HG03060 (cell line): ENCODE results near the gene MED29.

Source experiments
- ATAC-seq: cut with Tn5 transposase; IDR thresholded peaks from one replicate; pipeline ENCODE4 v1.9.1; 2021; ENCODE audit warnings: low read depth, moderate number of reproducible peaks; ENCODE audit not compliant: unreplicated experiment

MED29 gene, protein sequence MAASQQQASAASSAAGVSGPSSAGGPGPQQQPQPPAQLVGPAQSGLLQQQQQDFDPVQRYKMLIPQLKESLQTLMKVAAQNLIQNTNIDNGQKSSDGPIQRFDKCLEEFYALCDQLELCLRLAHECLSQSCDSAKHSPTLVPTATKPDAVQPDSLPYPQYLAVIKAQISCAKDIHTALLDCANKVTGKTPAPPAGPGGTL

DNA sequence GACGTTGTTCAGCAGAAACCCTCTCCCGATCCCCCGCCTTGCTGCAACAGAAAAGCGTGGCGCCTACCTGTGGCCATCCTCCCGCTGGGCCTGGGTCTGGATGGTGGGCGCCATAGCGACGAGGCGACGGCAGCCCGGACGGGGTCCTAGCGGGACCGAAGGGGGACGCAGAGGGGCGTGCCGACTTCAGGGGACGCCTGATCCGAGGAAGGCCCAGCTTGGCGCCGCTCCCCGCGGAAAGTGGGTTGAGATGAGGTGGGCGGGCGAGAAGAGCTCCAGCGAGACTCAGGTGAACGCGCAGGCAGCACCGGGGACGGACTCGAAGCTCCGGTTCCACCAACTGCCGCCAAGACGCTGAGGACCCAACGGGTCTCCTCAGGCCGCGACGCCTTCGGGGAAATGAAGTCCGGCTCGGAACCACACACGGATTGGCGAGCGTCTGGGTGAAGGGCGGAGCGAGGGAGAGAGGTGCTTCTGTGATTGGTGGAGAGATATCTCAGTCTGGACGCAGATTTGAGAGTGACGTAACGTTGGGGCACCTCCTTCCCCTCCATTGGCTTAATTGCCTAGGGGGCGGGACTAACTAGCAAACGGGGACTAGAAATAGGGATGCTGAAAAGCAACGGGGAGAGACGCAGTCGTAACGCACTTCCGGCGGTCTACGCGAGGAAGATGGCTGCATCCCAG, at the start of gene MED29, which contains the start of gene PAF1:
Gene MED29 (plus strand): TSS at position 628 of the 687 bp plus-strand sequence. CDS start 45 bp downstream, at position 673.
Gene PAF1 (minus strand): TSS at position 356 of the 687 bp plus-strand sequence. CDS start 242 bp downstream, at position 114.
- peak; percentile 86 for ATAC-seq

DNA sequence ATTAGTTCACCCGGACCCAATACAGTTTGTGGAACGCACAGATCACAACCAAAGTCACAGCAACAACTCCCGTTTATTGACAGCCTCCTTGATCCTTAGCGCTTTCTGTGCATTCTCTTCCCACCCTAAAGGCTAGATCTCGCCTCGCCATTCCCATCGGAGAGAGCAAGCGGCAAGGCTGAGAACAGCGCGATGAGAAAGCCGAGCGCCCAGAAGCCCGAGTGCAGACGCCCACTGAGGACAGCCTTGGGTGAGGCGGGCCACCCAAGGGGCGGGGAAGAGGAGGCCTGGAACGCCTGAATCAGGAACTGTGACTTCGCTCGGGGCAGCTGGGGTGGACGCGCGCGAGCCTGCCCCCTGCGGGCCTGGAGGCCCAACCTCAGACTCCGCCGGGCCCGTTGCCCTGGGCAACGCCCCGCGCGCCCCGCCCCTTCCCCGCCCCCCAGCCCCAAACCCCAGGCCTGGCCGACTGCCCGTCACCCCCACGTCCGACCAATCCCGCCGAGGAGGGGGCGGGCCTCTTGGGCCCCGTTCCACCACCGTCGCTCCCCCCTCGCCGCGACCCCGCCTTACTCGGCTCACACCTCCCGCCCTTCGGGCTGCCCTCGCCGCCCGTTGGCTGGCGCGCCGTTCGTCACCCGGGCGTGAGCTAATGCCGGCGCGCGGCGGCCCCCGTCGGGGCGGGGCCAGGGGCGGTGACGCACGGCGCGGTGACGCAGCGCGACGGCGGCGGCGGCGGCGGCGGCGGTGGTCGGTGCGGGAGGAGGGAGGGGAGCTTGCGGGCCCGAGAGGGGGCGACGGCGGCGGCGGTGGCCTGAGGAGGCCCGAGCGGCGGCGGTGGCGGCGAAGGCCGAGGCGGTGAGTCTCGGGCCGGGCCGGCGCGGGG, 49.2 kb upstream of the MED29 start, which contains the start of gene SAMD4B:
Gene SAMD4B (plus strand): TSS at position 703 of the 886 bp plus-strand sequence. CDS start 14,473 bp downstream, outside the sequence.
- ATAC-seq, result peak; percentile 89

DNA sequence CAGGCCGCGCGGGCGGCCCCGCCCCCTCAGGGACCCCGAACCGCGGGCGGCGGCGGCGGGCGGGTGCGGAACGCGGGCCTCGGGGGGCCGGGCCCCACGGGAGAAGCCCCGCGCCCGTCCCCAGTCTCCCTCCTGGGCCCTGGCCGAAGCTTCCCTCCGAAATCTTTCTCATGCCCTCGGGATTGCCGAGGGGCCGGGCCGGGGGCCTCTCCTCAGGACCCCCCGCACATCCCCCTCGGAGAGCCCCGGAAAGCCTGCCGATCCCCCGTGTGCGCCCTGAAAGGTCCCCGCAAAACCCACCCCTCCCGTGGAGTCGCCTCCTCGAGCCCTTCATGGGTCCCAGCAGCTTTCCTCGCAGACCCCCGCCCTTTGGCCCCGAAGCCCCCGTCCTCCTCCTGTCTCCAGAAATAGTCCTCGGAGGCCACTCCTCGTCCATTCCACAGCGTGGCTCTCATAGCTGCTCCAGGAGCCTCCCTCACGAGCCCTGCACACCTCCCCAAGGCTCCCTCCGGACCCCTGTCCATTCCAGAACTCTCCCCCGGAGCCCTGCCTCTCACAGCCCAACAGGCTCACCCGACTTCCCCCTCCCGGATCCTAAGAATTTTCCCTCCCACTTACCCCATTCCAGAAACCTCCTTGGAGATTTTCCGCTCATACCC, 48.4 kb upstream of the MED29 start:
- ATAC-seq, result no peak

DNA sequence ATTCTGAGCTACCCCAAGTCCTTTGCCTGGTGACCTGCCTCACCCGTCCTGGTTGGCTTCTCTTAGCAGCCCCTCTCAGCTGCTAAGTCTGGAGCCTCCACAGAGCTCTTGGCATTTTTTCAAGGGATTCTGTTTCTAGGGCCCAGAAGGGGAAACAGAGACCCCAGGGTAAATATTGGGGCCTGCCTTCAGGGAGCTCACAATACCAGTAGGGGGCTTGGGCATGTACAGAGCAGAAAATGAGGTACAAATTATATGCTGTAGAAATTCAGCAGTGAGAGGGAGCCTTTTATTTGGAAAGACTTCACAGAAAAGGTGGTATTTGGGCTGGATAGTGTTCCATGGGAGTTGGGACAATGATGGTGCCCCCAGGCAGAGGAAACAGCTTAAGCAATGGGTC, 45.2 kb upstream of the MED29 start:
- no peak for ATAC-seq

DNA sequence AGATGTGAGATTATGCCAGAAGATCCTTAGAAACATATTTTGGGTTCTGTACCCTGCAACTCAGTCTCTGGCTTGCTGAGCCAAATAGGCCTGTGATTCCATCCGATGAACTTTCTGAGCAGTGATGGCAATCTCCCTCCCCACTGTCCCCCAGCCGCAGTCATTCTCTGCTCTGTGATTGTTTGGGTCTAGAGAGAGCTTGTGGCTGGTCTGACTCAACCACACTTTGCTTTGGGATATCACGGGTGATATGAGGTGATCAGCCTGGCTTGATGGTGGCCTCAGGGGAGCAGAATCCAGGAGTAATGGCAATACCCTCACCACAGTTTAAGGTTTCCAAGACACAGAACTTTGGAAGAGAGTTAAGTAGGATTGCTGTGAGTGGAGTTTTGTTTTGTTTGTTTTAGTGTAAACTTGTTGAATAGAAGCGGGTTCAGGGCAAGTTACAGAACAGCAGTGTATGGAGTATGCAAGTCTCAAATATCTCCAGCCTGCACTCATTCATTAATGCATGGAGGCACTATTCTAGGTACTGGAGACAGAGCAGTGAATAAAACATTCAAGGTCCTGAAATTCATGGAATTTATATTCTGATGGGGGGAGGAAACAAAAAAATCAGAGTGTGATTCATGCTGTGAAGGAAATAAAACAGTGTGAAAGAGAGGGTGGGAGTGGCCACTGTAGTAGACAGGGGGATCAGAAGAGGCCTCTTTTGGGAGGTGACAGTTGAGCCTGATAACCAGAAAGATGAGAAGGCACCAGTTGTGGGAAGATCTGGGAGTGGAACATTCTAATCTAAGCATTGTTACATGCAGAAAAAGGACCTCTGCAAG, 43.6 kb upstream of the MED29 start:
- no peak for ATAC-seq

DNA sequence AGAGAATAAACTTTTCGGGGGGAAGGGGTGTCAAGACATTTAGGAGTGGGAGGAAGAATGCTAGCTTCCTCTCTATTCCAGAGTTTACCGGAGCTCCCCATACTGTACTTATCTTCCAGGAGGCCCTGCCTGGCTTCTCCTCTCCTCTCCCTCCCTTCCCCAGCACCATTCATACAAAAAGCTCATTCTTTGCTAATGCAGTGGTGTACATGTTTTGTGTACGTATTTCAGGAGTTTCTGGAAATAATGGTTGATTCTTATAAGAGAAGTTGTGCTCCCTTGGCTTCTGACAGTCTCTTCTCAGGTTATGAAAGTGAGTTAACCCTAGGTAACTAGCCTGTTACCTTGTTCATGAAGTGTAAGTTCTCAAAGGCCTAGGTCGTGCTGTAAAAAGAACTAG, 41.9 kb upstream of the MED29 start:
- no peak for ATAC-seq

DNA sequence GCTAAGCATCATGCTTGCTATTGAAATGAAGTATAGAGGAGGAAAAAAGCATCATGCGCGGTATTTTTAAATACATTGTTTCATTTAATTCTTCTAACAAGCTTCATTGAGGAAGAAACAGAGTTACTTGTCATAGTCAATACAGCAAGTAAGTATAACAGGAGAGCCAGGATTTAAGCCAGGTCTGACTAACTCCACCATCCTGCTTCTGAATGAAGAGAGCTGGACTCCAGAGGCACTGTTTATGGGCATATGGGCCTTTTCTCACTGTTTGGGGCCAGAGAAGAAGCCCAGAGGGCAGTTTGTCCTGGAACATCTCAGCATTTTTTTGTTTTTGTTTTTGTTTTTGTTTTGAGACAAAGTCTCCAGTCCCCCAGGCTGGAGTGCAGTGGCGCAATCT, 41.0 kb upstream of the MED29 start:
- ATAC-seq, result no peak

DNA sequence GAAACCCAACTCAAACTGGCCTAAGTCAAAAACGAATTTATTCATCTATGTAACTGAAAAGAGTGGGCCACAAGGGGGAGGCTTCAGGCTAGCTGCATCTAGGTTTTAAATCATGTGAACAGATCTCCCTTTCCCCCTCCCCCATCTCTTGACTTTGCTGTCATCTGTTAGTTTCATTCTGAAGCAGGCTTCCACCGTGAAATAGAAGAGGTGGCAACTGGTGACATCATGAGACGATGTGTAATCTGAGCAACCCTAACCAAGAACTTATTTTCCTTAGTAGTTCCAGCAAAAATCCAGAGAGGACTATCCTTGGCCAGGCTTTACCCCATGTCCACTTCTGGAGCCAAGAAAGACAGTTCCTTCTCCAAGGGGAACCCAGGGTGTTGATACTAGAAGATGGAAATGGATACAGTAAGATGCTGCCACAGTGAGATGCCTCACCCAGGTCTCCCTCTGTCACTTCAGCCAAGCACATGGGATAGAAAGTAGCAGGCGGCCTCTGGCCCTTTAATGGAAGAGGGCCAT, 39.6 kb upstream of the MED29 start:
- peak; percentile 39 for ATAC-seq

DNA sequence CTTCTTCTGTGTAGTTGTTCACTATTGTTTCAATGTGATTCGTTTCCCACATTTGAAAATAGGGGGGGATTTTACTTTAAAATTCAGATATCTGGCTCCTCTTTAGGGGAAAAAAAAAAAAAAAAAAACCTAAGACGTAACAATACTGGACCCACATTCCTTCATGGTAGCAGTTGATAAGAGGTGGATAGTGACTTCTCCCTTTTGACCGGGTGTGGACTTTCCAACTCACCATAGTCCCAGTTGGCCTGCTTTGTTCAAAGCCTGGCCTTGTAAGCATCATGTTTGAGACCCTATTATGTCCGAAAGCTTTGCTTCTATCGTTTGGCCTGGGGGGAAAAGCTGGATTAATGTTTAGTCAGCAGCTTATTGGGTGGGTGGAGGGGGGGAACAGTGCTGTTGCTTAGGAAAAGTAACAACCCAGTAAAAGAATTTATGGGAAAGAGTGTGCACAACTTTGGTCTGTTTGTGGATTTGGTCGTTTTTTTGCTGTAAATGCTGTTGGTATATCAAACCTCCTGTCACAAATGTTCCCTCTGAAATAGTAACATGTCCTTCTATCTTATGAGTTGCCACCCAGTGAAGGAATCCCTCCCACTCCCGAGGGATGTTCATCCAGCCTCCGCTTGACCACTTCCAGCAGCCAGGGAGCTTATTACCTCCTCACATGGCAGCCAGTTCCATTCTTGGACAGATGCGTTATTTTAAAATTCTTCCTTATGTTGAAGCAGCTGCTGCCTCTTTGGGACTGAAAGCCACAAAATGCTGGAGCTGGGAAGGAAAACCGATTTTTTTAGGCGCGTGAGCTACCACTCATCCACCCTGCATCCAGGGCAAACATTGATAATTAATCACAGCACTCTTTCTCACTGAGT, 38.6 kb upstream of the MED29 start:
- ATAC-seq, result no peak

DNA sequence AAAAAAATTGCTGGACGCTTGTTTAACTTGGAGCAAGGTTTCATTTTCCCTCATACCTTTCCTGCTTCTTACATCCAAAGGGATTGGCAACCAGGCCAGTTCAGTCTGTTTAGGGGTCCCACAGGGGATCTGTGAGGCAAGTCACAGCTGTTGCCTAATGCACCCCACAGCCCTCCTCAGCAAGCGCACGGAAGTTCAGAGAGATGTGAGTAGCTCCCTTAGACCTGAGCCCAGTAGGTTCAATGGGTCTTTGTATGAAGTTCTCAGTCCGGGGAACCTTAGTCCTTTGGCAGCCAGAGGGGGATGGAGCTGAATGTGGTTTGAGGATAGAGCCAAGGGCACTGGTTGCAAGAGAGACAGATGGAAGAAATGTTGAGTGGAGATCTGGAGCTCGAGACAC, 35.9 kb upstream of the MED29 start:
- no peak for ATAC-seq

DNA sequence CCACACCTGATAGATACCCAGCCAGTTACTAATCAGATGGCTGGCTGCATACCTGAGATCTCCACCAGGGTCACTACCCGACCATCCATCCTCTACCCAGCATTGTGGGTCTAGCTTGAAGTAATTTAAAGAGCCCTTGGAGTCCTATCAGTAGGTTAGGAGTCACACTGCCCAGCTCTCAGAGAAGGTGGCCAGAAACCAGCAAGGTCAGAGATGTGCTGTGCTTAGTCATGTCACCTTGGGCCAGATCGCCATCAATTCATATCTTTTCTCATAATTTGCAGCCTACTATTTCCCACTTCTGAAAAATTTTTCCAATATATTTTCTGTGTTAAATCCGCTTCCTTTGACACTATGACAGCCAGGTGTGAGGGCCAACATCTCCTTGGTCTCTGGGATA, 35.1 kb upstream of the MED29 start:
- no peak for ATAC-seq

DNA sequence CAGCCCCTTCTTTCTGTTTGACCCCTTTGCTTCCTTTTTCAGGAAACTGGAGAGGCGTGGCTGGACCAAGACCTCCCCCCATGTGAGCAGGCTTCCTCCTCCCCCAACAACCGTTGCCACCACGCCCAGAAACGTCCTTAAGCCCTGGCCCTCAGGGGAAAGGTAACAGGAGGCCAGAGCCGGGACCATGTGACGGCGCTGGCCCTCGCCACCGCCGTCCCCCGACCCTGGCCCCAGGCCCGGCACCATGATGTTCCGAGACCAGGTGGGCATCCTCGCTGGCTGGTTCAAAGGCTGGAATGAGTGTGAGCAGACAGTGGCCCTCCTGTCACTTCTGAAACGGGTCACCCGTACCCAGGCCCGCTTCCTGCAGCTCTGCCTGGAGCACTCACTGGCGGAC, 34.5 kb upstream of the MED29 start:
- no peak for ATAC-seq

DNA sequence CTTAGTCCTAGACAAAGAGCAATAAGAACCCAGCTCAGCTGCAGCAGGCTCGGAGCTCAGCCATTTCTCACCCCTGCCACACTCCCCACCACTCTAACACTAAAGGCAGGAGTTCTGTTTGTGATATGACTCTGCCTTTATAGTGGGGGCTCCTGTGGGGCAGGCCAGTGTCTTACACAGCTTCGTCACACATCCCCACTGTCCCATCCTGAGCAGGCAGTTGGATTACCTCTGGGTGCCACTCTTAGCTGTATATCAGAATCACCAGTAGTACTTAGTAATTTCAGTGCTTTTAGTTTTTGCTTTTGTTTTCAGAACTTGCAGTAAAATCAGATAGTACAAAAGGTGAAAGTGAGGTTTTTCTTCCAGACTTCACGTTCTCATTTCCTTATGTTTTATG, 32.2 kb upstream of the MED29 start:
- no peak for ATAC-seq

DNA sequence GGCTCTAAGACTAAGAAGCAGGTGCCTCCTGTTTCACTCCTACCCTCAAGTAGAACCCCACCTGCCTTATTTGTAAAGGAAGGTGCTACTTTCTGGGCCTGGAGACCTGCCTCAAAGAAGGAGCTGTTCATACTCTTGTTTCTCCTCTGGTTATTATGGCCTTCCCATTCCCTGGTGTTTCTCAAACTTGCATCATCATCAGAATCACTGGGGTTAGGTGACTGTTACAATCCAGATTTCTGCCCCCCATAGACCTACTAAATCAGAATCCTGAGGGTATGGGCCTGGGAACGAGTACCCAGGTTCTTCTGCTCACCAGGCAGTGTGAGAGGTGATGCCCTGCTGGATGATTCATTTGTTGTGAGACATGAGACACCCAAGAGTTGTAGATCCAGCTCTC, 30.6 kb upstream of the MED29 start:
- ATAC-seq, result no peak

DNA sequence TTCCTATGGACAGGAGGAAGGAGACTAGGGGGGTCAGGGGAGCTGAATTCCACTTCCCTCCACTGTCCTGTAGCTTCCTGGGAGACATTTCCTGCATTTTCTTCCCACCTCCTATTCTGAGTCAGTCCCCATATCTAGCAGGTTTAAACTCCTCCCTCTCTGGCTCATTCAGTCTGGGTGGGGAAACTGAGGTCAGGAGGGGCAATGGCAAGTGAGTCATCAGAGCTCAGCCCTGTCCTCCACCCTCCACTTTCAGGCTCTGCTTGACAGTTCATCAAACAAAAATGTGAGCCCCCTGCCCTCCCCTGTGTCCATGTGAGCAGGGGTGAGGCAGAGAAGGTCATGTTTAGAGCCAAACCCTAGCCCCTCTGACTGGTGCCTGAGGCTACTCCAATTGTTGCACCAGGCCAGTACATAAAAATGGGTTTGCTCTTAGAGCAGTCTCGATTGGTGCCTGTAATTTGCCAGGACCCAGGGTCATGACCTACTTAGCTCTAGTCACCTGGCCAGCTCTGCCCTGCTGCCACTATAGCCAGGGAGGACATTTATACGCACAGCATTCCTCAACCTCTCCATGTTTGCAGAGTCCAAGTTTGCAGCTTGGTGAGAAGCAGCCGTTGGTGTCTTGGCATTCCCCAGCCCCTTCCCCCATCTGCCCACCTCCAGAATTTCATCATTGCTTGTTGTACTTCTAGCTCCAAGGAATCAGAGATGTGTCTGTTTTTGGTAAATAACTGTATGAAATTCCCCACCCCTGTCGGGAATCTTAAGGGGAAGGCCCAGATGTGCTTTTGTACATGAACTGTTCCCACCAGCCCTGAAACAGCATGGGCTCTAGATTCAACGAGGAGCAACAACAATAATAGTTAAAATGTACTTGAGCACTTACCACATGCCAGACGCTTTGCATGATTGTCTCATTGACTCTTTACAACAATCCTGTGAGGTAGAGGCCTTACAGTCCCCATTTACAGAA, 28.2 kb upstream of the MED29 start:
- ATAC-seq, result no peak

DNA sequence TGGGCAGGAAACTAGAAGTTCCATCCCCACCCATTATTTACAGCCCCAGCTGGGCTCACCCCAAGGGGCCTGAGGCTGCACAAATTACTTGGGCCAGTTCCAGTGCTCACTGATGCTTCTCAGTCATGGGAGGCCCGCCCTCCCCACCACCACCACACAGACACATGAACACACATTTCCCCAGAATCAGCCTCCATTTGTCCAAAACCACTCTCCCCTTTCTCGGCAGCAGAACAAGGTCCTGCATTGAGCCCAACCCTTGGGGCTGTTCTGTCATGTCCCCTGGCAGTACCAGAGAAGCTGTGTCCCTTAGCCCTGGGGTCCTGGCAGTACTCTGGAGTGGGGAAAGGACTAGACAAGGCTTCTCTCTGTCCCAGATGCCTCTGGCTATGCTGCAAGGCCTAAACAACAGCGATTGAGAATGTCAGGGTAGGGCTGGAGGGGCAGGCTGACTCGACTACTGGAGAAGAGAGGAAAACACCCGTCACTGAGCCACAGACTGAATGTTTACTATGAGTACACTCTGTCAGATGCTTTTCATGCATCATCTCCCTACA, 27.2 kb upstream of the MED29 start:
- no peak for ATAC-seq

DNA sequence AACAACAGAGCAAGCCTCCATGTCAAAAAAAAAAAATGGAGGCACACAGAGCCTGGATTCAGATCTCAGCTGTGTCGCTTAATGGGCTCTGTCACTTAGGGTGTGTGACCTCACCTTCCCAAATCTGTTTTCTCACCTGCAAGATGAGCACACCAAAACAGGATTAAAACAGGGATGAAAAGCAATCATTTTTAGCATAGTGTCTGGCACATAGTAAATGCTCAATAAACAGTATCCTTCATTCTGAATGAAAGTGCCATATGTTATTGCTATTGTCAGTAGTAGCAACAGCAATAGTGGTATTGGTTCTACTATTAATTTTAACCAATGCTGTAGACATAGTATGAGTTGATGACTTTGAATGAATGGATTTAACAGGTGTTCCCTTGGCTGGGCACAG, 25.6 kb upstream of the MED29 start:
- ATAC-seq, result no peak
